Measurements from ENCODE around the gene MLANA.

DNA sequence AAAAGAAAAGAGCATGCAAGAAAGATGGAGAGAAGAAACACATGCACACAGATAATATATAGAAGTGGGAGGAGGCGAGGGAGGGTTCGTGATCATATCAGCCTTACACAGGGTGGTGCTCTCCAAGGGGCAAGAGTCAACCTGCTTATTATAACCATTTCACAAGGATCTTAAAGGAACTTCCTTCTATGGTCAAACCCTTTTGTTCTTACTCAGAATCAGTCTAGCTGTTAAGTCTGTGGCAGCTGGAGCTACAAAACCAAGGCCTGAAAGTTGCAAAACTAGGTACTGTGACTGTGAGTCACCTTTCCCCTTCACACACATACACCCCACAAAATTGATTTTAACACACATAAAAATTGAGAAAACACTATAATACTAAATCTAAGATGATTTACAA is 39.2 kb upstream of the MLANA start:
- TF ChIP-seq, protein P1, sequence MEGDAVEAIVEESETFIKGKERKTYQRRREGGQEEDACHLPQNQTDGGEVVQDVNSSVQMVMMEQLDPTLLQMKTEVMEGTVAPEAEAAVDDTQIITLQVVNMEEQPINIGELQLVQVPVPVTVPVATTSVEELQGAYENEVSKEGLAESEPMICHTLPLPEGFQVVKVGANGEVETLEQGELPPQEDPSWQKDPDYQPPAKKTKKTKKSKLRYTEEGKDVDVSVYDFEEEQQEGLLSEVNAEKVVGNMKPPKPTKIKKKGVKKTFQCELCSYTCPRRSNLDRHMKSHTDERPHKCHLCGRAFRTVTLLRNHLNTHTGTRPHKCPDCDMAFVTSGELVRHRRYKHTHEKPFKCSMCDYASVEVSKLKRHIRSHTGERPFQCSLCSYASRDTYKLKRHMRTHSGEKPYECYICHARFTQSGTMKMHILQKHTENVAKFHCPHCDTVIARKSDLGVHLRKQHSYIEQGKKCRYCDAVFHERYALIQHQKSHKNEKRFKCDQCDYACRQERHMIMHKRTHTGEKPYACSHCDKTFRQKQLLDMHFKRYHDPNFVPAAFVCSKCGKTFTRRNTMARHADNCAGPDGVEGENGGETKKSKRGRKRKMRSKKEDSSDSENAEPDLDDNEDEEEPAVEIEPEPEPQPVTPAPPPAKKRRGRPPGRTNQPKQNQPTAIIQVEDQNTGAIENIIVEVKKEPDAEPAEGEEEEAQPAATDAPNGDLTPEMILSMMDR (optimal IDR thresholded peaks at IDR 0.05 in 1 of 3, IDR thresholded peaks at IDR 0.05 in 1 of 3, conservative IDR thresholded peaks at IDR 0.05 in 1 of 3; ENCODE audit: extremely low read depth in 1 of 3, insufficient read depth in 2 of 3, low read length in 3 of 3): no peak
- no peak for TF ChIP-seq EZH2 (IDR thresholded peaks at IDR 0.05; ENCODE audit: low read length)

Data from keratinocyte (primary cell).